Measurements from ENCODE around the gene ARID3C.
A peak's percentile ranks its signal among the peaks of the same experiment; 100 is the strongest.

Gene ARID3C, protein sequence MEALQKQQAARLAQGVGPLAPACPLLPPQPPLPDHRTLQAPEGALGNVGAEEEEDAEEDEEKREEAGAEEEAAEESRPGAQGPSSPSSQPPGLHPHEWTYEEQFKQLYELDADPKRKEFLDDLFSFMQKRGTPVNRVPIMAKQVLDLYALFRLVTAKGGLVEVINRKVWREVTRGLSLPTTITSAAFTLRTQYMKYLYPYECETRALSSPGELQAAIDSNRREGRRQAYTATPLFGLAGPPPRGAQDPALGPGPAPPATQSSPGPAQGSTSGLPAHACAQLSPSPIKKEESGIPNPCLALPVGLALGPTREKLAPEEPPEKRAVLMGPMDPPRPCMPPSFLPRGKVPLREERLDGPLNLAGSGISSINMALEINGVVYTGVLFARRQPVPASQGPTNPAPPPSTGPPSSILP

DNA sequence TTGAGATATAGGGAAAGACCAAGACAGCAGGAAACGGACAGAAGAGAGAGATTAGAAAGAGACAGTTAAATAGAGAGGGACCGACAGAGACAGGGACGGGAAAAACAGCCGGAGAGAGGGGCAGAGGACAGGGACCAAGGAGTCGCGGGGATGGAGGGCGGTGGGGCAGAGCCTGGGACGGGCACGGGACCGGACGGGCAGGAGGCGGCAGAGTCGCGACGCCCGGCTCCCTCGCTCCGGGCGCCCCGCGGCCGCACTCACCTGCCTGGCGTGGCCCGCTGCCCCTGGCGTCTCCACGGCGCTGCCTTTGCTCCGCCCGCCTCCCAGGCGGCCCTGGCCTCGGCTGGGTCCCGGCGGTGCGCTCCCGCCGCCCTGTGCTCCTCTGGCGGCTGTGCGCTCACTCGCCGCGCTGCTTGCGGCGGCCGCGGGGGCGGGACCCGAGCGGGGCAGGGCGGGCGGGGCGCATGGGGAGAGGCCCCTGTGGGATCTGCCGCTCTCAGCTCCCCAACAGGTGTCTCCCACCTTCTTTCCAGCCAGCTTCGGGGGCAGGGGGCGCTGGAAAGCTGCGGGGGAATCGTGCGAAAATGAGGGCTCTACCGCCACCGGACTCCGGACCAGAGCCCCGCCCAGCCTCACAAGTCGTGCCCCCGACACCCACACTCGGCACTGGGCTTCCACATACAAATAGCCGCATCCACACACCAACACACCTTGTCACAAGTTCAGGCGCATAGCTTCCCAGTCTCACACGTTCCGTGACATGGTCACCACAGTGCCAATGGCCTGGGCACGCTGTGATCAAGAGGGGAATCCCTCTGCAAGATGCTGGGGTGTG, at the start of gene ARID3C:
Gene ARID3C (minus strand): TSS at position 411 of the 835 bp plus-strand sequence. CDS start 1,052 bp downstream, outside the sequence.
- DNase-seq, result no peak

DNA sequence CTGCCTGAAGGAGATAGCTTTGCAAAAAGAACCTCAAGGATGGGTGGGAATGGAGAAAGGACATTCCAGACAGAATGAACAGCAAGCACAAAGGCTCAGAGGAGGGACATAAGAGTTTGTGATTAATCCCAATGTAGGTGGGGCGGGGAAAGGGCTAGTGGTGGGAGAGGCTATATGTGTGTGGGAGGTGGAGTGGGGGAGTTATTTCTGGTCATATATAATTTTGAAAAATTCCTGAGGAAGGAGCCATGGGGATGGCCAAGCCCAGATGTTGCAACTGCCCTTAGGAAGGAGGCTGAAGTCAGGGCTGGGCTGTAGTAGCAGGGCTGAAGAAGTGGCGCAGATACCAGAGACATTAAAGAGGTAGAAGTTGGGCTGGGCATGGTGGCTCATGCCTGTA, 47.0 kb upstream of the ARID3C start:
- DNase-seq, result no peak

DNA sequence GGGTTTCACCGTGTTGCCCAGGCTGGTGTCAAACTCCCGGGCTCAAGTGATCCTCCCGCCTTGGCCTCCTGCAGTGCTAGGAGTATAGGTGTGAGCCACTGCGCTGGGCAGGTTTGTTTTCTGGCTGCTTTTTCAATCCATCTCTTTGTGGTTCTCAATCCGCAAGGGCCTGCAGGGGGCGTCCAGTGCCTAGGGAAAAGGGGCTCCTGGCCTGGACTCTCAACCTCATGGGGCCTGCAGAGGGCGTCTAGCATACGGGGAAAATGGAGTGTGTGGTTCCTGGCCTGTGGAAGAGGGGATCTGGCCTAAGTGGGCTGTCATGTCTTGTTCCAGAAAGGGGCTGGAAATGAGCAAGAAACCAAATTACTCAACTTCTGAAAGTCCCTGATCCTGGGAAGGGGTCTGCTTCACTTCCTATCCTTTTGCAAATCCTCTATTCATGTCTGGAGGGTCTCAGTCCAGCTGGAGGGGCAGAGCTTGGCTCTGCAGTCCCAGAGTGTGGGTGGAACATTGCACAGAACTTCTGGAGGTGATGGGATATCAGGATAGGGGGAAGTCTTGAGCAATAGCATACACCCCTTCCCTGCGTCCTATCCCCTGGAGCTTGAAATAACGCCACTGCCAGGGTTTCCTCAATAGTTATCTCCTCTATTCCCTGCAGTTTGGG, 46.3 kb upstream of the ARID3C start:
- peak; percentile 63 to 75 for DNase-seq

DNA sequence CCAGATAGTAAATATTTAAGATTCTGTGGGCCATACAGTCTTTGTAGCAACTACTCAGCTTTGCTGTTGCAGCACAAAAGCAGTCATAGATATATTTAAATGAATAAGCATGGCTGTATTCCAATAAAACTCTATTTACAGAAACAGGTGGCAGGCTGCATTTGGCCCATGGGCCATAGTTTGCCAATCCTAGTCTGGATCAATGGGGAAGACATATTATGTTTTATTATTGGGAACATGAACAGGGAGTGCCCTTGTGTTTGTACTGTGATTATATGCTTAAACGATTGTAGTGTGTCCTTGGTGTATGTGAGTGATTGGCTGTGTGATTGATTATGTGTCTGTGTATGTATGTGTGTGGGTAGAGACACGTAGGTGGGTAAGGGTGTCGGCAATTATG, 45.6 kb upstream of the ARID3C start:
- no peak for DNase-seq

DNA sequence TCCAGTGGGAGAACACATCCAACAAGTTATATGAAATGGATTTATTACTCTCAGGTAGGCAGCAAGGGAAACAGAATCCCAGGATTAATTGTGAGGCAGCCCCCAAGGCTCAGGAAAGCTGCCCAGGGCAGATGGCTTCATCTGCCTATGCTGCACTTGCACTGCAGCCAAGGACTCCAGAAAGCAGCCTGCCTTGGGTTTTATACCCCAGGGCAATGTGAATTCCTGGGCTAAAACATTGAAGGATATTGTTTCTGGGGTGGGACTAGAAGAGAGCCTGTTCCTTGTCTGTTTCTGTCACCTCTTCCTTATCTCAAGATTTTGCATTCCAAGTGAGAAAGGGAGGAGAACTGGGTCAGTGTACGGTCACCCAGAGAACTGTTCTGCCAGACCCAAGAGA, 42.4 kb upstream of the ARID3C start:
- no peak for DNase-seq

DNA sequence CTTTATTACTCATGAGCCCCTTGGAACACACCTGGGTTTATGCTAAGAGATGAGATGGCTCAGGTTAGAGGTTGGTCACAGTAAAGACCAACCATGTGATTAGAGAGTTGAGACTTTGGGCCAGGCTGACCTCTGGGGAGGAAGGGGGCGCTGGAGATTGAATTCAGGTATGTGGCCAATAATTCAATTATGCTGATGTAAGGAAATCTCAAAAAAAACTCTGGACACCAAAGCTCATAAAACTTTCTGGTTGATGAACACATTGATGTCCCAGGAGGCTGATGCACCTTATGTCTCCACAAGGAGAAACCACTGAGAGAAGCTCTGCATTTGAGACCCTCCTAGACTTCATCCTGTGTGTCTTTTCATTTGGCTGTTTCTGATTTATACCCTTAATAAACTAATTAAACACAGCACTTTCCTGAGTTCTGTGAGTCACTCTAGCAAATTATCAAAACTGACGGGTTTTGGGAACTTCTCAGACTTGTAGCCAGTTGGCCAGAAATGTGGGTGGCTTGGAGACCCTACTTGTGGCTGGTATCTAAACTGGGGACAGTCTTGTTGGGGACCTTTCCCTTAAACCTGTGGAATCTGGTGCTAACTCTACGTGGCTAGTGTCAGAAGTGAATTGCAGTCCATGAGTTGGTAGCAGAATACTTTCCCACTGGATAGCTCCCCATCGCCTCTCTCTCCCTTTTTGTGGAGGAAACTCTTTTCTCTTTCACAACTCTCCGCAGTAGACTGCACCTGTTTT, 41.1 kb upstream of the ARID3C start:
- no peak for DNase-seq

DNA sequence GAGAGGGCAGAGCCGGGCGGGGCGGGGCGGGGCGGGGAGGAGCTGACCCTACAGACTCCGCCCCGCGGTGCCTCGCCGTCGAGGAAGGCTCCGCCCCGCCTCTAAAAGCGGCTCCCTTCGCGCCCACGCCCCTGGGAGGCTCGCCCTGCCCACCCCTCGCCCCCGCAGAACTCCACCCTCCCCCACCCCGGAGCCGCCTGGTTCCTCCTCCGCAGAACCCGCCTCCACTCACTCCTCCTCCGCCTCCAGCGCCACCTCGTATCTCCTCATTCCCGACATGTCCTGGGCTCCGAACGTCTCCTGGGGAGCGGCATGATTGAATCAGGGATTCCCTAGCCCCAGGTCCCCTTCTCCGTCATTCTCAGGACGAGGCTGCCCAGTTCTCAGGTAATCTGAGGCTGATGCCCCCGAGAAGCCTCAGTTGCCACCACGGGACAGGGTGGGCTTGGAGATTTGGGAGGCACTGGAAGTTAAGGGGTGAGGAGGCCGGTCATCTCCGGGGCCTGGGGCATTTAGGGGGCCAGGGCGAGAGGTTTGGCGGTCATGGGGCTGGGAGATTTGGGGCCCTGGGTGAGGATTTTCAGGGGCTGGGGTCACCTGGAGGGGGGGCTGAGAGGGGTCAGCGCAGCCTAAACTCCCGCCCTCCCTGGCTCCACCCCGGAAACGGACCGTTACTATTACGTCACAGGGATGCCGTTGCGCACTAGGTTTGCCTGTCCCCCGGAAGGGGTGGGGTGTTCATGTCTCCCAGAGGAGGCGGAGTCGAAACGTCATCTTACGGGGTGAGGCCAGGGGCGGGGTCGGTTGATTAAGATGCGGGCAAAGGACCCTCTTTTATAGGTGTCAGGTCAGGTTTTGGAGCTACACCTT, 36.8 kb upstream of the ARID3C start:
- peak; percentile 43 to 50 for DNase-seq

DNA sequence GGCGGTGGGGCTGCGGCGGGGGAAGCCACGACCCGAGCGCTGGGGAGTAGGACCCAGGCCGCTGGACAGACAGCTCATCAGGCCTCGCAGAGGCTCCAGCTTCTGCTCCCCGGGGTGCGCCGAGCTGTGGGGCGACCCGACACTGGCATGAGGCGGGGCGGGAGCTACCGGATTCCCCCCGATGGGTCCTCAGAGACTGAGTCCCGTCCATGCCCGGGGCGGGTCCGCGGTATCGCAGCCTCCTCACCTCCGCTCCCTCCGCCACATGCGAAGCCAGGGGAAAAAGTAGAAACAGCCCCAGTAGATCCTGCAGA, 36.2 kb upstream of the ARID3C start:
- no peak for DNase-seq

DNA sequence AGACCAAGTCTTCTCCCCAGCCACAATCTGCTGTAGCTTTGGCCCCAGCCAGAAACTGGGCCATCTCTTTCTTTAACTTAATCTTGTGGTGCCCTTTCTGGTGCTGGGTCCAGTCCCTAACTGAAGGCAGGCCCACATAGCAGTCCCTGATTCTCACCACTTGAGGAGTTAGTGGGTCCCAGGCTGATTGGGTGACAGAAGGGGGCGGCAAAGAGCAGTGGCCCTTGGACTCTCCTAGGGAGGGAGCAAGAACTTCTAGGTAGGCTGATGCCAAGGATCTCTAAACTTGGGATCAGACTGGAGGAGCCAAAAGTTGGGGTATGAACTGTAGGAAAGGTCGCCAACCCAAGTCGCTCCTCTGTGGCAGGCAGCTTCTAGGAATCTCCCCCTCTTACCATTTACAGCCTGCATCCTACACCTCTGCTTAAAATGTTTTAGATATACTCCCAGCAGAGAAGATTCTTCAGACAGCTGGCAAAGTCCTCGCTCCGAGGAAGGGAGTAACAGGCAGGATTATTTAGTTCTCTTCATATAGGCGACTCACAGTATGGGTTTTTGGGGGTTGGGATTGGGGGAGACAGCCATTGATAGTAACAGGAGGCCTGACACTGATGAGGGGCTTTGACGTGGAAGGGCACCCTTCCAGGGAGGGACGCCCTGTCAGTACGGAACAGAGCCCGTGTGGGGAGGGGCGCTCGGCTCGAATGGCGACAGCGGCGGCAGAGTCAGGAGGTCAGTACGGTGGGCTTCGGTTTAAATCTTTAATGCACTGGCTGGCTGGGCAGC, 35.6 kb upstream of the ARID3C start:
- DNase-seq, result peak; percentile 45 to 64

DNA sequence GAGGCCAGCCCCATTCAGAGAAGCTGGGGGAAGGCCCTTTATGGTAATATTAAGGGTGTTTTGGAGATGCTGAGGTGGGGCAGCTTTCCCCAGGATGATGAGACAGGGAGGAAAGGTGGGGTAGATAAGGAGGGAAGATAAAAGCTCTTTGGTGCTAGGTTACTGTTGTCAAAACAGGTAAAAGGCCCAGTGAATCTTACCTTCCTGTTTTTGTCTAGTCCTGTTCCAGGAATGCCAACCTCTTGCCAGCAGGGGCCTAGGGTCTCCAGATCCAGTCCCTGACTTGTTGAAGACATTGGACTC, 34.4 kb upstream of the ARID3C start:
- DNase-seq, result no peak

DNA sequence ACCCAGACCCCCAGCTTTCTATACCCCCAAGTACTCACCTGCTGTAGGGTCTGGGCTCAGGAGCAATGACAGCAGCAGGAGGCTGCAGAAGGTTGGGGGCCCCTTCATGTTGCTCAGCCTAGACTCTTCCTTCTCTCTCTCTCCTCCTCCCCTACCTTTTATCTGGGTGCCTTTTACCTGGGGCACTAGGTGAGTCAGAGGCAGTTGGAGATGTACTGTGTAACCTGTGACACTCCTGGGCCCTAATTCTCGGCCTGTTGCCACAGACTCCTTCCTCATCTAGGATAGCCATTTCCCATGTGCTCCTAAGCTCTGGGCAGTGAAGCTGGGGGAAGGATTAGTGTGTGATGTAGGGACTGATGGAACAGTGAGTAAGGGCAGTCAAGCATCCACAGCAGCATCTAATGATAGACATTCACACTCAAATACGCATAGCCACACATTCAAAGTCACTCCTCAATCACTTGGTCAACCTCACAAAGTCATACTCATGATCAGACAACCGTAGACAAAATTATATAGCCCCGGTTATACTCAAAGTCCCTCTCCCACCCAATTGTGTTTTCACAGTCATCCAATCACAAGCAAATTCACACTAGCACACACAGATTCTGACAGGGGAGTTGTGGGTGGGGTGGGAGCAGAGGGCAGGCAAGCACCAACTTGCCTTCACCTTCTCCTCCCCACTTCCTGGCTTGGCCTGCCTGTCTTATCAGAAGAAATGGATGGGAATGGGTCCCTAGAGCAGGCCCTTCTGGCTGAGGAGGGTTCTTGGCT, 33.8 kb upstream of the ARID3C start, which contains the start of gene CCL27:
Gene CCL27 (minus strand): TSS at position 132 of the 777 bp plus-strand sequence. CDS start 24 bp downstream, at position 108.
- DNase-seq, result no peak

DNA sequence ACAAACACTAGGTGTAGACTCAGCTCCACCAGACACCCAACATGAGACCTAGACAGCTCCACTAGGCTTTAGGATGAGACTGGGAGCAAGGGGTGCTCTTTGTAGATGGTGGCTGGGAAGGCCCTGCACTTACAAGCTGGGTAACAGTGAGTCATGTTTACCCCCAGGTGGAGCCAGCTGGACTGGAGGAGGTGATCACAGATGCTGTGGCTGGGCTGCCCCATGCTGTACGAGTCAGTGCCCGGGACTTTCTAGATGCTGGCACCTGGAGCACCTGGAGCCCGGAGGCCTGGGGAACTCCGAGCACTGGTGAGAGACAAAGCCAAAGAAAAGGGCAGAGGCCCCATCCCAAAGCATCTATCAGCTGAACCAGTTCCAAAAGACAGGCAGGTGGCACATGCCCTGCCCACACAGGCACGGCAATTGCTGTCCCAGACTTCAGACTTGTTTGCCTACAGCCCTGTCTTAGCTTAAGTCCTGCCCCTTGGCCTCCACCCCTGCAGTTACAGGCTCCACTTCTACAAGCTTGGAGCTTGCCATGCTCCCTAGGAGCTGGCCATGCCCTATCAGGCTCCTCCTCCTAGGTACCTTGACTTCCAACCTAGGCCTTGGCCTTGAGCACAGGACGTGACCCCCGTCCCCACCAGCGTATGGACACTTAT, 30.9 kb upstream of the ARID3C start:
- DNase-seq, result no peak

DNA sequence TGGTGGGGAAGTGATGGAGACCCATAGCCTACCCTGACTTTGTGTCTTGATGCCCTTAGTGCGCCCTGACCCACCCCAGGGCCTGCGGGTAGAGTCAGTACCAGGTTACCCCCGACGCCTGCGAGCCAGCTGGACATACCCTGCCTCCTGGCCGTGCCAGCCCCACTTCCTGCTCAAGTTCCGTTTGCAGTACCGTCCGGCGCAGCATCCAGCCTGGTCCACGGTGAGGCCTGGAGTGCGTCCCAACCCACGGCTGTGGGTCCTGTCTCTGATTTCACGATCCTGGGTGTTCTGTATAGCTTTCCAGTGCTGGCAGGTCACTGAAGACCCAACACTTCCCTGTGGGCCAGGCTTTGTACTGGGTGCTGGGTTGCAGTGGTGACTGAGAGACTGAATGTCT, 29.6 kb upstream of the ARID3C start:
- DNase-seq, result no peak

DNA sequence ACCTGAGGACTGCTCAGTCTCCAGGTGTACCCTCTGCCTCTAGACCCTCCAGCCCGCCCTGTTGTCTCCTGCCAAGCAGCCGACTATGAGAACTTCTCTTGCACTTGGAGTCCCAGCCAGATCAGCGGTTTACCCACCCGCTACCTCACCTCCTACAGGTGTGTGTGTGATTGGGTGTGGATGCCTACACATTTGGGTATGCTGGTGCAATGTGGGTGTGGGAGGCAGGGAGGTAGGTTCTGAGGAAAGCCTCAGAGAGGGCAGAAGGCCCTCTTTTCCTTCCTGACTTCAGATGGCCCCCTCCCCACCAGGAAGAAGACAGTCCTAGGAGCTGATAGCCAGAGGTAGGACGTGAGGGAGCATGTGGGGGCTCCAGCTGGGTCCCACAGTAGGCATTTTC, 28.1 kb upstream of the ARID3C start:
- DNase-seq, result no peak

DNA sequence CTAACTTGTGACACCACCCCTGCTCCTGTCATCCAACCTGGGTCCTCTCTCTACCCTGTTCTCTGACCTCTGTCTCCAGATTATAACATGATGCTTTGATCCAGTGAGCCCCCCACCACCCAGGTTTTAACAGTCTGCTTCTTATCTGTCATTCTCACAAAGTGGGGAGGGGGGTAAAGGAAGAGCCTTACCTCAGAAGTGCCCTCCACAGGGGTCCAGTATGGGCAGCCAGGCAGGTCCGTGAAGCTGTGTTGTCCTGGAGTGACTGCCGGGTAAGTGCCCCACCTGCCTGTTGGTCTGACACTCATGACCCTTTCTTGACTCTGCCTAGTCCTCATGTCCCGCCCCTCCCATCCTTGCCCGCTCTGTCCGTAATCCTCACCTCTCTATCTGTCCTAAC, 26.5 kb upstream of the ARID3C start:
- DNase-seq, result no peak

DNA sequence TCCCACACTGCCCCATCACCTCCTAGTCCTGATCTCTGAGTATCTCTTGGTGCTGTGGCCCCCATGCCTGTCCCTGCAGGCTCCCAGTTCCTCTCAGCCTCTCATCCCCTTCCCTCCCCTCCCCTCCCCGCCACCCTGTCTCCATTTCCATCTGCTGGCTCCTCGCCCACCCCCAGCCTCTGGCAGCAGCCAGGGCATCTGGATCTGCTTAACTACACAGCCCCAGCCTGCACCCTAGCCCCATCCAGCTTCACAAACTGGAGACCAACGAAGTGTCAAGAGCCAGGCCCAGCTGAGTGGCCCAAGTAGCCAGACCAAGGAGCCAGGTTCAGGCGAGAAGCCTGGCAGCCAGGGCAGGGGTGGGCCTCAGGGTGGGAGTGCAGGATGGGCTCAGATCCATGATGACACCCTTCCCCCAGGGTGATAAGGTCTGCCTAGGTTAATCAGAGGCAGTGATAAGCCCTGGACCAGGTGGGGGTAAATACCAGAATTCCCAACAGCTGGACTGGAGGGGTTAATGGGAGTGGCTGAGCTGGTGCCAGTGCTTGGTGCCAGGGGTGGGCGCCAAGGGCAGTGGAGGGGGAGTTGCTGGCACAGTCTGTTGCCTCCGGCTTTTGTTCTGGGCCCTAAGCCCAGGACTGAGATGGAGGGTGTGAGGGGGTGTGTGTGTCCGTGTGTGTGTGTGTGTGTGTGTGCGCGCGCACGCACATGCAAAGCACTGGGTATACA, 25.6 kb upstream of the ARID3C start:
- DNase-seq, result no peak

DNA sequence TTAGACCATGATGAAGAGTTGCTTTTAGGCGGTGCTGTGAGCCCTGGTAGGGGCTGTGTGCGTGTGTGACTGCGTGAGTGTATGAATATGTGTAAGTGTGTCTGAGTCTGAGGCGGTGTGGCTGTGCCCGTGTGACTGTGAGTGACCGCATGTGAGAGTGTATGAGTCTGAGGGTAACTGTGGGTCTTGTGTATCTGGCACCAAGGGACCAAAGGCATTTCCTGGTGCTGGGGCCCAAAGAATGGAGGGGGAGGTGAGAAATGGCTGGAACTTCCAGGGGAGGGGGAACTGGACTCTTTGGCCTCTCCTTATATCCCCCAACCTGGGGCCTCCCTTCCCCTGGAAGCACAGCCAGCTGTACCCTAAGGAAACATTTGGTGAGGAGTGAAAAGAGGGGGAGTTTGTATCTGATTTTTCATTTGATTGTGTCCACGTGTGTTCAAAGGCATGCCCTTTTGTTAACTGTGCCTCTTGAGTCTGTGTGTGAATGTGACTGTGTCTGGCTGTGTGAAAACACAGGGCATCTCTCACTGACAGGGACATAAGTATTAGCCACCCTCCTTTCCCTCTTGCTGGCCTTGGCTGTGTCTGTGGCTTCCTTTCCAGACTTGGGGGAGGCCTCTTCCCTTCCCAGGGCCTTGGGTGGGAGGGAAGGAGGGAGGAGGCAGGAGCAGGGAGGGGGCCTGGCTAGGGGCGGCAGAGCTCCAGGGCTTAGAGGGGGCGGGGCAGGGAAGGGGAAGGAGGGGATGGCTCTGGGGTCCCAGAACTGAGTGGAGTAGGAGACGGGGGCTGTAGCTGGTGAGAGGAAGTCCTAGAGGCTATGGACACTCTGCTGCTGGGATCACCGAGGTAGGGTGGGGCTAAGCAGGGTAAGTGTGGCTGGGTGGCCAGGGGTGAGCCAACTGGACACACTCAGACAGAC, 24.5 kb upstream of the ARID3C start:
- DNase-seq, result no peak

DNA sequence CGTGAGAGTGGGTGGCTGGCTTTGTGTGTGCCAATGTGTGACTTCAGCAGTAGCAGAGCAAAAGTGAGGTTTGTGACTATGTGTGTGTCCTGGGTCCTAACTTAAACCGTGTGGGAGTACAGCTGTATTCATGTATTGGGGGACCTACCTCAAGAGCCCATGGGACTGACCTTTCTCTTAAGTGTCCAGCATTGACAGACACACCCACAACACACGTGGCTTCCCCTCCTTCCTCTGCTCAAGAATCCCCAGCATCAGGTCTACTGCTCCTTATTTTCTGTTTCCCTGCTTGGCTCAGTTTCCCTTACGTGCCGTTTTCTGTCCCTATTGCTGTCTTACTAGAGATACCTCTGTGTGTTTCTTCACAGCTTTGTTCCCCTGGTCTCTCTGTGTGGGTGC, 23.7 kb upstream of the ARID3C start:
- no peak for DNase-seq

Measured in AML-193 (cell line).